Fibroblast of villous mesenchyme (primary cell): ENCODE data around the gene KRTAP3-1. TPM values are rescaled to one million over a fixed set of nuclear protein-coding genes. Genes with fewer than 3 reads are reported as not detected.
"Not testable (repeated sequence)": the region's sequence is repeated elsewhere in the genome, so short reads cannot be mapped to it uniquely, and the experiment has no call there.

ENCODE experiments used
- DNase-seq: peaks from one replicate; pipeline ENCODE4 v3.0.0-alpha.2; 2010; ENCODE audit warnings: low read depth
- H3K4me3 ChIP-seq: 2 replicates; pipeline ENCODE4 v1.5.1; 2011; ENCODE audit warnings: low read depth, mild to moderate bottlenecking, low read length
- total RNA-seq: library from RNA; depleted of rRNA; stranded (reverse); fragments of >200 nt; gene quantifications from 2 replicates; pipeline ENCODE4 v1.2.3, GENCODE V29; 2012
- TF ChIP-seq, protein P1 (sequence below): IDR thresholded peaks from 2 replicates; pipeline ENCODE4 v1.5.1; 2012; ENCODE audit warnings: low read depth, mild to moderate bottlenecking, low read length; ENCODE audit not compliant: insufficient read depth

The KRTAP3-1 gene
- total RNA-seq, 1 donor, result not detected

- H3K4me3 ChIP-seq, result no peak overlapping the region
- TF ChIP-seq, protein P1, sequence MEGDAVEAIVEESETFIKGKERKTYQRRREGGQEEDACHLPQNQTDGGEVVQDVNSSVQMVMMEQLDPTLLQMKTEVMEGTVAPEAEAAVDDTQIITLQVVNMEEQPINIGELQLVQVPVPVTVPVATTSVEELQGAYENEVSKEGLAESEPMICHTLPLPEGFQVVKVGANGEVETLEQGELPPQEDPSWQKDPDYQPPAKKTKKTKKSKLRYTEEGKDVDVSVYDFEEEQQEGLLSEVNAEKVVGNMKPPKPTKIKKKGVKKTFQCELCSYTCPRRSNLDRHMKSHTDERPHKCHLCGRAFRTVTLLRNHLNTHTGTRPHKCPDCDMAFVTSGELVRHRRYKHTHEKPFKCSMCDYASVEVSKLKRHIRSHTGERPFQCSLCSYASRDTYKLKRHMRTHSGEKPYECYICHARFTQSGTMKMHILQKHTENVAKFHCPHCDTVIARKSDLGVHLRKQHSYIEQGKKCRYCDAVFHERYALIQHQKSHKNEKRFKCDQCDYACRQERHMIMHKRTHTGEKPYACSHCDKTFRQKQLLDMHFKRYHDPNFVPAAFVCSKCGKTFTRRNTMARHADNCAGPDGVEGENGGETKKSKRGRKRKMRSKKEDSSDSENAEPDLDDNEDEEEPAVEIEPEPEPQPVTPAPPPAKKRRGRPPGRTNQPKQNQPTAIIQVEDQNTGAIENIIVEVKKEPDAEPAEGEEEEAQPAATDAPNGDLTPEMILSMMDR, result no peak
- DNase-seq, result peak; percentile 58
Measured at GRCh38 chr17:41002814-41003213, 6.1 kb downstream of the KRTAP3-1 start.

DNA sequence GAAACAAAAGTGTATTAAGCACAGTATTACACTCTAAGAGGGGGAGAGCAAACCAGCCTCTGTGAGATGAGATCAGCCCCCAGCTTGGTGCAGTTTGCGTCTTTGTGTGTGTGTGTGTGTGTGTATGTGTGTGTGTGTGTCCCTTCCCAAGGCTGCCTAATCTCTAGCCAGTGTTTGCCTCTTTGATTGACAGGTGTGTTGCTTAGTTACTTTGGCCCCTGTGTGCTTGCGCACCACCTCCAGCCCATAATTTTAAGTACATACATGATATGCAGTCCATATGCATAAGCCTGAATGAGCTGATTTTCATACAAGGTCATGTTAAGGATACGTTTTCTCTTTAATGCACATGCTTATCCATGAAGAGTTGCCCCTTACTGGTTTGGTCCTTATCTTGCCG, 7.1 kb downstream of the KRTAP3-1 start:
- no peak for DNase-seq
- TF ChIP-seq, protein P1, result no peak
- H3K4me3 ChIP-seq, result no peak overlapping the region

- not testable (repeated sequence) for DNase-seq, H3K4me3 ChIP-seq
Measured at GRCh38 chr17:40999563-40999962, 9.4 kb downstream of the KRTAP3-1 start, which contains the start of gene KRTAP3-2. TSS of gene KRTAP3-2 (minus strand) at chr17:40999906. CDS start at chr17:40999853, 53 bp downstream.

DNA sequence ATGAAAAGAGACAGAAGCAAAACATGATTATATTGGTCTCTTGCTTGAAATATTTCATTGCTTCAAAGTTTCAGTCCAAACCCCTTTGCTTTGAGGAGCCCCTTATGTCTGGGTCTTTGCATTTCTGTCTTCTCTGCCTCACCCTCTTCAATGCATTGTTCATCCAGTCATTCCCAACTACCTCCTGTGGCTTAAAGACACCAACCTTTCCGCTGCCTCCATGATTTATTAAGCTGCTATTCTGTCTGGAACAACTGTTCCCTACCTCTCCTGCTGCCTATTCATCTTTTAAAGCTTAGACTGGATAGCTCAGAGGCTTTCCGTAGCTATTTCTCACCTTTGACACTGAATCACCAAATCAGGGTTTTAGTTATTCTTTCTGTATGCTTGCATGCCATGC, 11.6 kb downstream of the KRTAP3-1 start:
- no peak overlapping the region for H3K4me3 ChIP-seq
- DNase-seq, result no peak
- TF ChIP-seq, protein P1, result no peak

- TF ChIP-seq, protein P1, result no peak
- H3K4me3 ChIP-seq, result no peak overlapping the region
- DNase-seq, result no peak
Measured at GRCh38 chr17:40996829-40997228, 12.1 kb downstream of the KRTAP3-1 start.

DNA sequence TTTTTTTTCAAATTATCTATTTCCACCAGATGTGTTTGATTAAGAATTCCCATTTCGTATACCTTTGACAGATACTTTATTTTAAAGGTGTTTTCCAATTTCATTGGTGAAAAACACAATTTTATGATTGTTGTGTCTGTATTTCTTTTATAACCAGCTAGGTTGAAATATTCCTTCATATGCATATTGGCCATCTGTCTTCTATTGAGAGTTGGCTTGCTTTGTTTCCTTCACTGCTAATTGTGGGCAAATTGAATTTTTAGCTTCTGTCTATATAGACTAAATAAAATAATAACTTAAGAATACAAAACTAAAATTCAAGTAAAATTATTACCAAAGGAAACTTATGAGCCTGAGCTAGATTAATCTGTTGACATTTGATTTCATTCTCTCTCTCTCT, 13.8 kb downstream of the KRTAP3-1 start:
- no peak for DNase-seq
- no peak overlapping the region for H3K4me3 ChIP-seq
- TF ChIP-seq, protein P1, result no peak

GRCh38 chr17:40993839-40994238, 15.1 kb downstream of the KRTAP3-1 start, which contains the start of gene KRTAP3-3:
TSS of gene KRTAP3-3 (minus strand) at chr17:40994164. CDS start at chr17:40994097, 67 bp downstream.
- TF ChIP-seq, protein P1, result no peak
- no peak for DNase-seq

More at GRCh38 chr17:40993839-40994238, 15.1 kb downstream of the KRTAP3-1 start, which contains the start of gene KRTAP3-3:
- H3K4me3 ChIP-seq, result no peak within 1 kb of the TSS
